T-helper 22 cell (primary cell): ENCODE results near the gene TESMIN.

Experiments used
- DNase-seq: peaks from one replicate; pipeline ENCODE4 v3.0.0-alpha.2; 2020; ENCODE audit warnings: low read depth

The TESMIN gene

DNA sequence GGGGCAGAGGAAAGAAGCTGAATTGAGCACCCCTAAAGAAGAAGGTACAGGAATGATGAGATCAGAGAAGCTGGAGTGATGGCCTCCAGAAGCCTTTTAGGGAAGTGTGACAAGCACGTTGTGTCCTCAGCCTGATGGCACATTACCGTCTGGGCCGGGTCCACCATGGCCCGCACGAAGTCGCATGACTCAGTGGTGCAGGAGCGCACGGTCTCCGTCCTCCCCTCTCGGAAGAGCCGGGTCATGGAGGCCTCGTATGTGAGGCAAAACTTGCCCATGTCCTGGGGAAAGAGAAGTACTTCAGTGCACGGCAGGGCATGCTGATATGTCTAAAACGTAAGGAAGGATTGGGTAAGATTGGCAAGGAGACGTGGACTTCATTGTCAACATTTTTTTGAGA, 11.2 kb upstream of the TESMIN start:
- no peak for DNase-seq

DNA sequence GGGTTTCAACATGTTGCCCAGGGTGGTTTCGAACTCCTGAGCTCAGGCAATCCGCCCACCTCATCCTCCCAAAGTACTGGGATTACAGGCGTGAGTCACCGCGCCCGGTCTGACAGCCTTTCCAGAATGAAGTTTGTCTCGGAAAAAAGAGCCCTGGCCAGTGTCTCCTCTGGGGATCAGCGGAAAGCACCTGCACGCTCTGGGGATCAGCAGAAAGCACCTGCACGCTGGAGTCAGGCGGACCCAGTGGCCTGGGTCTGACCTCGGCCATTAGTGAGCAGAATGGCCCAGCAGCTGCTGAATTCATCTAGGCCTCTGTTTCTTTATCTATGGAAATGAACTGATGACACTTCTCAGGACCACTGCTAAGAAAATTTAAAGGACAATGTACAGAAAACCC, 10.5 kb upstream of the TESMIN start:
- no peak for DNase-seq

GRCh38 chr11:68759991-68760390, 8.7 kb upstream of the TESMIN start:
- DNase-seq: no peak

- no peak for DNase-seq
Observed at GRCh38 chr11:68757711-68758110, 6.4 kb upstream of the TESMIN start.

- DNase-seq: no peak
Observed at GRCh38 chr11:68756171-68756766, 4.9 kb upstream of the TESMIN start.

DNA sequence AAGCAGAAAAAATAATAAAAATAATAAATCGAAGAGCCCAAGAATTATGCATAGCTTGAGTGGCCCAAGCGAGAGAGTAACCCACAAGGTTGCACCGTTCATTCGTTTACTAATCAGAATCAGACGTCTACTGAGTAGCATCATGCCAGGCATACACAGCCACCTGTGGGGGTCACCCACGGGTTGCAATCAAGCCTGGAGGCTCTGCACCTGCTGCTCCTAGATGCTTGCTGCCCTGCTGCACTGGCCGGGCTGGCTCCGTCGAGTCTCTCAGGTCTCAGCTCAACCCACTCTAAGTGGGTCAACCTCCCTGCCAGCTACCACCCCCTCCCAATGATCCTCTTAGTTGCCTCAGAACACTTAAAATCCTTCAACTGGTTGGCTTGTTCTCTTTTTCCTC, 2.0 kb upstream of the TESMIN start:
- DNase-seq: no peak

GRCh38 chr11:68751004-68751325, 355 bp downstream of the TESMIN start:
- no peak for DNase-seq

DNA sequence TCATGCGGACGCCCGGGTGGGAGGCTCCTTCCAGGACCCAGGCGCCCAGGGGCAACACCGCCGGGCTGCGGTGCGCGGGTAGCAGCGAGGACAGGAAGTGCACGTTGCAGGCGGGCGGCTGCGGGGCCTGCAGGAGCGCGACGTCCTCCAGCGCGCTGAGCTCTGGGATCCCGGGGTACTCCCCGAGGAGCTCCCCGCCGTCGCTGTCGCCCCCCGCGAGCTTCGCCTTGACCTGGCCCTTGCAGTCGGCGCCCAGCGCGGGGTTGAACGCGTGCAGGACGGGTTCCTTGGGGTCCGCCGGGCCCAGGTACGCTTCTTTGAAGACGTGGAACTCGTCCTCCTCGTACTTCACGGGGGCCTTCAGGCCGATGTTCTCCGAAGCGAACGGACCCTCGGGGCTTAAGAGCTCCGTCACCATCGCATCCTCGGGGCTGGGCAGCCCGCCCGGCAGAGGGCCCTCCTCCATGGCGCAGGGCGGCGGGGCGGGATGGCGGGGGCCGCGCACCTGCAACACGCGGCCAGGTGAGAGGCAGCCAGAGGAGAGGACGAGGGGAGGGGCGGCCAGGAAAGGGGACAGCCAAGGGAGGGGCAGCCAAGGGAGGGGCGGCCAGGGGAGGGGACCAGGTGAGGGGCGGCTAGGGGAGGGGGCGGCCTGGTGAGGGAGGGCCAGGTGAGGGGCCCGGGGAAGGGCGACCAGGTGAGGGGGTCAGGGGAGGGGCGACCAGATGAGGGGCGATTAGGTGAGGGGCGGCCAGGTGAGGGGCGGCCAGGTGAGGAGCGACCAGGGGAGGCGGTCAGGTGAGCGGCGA, 921 bp downstream of the TESMIN start:
- DNase-seq: no peak

DNA sequence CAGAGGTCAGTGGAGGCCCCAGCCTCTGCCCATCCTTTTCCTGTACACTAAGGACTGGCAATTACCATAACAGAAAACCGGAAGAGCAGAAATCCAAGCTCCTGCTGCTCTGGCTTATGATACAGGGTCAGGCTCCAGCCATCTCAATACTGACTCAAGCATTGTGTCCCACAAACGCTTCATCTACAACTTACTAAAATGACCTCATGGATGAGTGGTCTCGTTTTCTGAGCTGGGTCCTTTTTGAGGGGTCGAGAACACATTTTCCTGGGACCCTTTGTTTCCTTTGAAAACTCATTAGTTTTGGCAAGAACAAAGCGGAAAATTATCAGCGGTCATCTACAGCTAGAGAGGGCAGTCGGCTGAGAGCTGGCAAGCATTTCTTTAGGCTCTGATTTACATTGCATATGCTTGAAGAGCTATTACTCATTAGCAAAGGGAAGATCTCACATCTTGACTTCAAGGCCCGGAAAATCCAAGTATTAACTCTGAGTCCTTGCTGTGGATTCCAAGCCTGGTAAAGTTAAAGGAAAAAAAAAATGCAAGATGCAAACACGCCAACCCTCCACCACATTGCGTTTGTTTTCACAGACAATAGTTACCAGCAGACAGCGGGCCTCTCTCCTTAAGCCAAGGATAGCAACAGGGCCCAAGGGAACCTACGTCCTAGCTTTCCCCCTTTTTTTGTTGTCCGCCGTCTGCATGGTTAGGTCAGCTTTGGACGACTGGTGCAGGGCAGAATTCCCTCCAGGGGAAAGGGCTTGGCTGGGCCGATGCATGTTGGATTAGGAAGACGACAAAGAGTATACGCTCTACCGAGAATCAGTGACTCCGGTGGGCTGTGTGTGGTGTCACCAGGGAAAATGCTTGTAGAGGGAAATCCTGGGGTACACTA, 1.8 kb downstream of the TESMIN start:
- no peak for DNase-seq

- no peak for DNase-seq
Observed at GRCh38 chr11:68748061-68748460, 3.3 kb downstream of the TESMIN start.

DNA sequence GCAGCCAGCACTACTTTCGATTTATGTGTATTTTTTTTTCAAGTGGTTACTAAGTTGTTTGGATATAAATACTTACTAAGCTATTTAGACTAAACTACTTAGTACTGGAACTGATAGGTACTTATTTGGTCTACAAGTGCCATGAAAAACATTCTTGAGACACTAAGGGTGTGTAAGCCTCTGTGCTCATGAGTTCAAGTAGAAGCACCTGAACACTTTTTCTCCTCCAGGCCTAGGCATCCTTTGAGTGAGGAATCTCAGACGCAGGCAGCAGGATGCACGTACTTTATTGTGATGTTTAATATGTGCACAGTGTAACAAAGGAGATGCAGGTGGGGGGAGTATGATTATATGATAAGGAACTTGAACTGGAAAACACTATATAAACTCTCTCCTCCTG, 7.8 kb downstream of the TESMIN start:
- DNase-seq: no peak

DNA sequence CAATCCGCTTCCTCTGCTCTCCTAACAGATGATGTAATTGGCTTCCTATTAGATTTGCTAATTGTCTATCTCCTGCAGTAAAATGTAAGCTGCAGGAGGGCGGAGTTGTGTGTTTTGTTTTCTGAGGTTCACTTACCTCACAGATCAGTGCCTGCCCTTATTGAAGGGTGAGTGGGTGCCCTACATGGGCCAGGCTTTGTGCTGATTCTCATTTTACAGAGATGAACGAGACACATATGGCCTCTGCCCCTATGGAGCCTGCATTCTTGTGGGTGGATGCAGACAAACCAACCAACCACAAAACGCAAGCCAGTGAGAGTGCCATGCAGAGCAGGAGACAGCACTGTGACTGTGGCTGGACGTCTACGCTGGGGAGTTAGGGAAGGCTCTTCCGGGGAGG, 9.9 kb downstream of the TESMIN start:
- DNase-seq: no peak

DNA sequence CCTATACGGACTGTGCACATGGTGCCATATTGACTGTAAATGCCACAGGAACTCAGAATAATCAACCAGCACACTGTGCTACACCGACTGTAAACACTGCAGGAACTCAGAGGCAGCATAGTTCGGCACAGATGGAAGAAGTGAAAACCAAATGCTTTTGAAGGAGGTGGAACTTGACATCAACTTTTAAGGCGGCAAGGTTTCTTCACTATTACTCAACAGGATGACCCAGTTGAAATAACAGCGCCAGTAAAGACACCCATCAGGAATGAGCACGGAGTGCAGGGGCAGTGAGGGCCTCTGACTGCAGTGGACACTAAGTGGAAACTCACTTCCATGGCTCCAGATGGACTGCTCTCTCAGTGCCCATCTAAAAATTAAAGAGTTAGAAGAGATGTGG, 15.7 kb downstream of the TESMIN start:
- DNase-seq: no peak

- no peak for DNase-seq
Observed at GRCh38 chr11:68735125-68735524, 16.2 kb downstream of the TESMIN start.

GRCh38 chr11:68734111-68734510, 17.2 kb downstream of the TESMIN start:
- no peak for DNase-seq

- DNase-seq: no peak
Observed at GRCh38 chr11:68727783-68728182, 23.5 kb downstream of the TESMIN start.

DNA sequence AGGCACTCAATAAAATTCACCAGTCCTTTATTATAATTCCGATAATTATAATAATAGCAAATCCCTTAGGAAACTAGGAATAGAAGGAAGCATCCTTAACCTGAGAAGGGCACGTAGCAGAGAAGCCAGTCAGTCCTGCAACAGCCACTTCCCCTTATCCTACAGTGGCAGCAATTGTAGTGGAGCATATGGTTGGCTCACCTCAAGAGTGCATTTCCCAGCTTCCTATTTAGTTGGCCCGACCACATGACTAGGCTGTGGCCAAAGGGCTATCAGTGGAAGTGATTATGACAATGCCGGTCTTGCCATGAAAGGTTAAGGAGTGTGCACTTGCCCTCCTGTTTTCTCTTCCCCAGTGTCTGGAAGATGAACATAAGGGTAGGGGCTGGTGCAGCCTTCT, 27.0 kb downstream of the TESMIN start:
- no peak for DNase-seq

DNA sequence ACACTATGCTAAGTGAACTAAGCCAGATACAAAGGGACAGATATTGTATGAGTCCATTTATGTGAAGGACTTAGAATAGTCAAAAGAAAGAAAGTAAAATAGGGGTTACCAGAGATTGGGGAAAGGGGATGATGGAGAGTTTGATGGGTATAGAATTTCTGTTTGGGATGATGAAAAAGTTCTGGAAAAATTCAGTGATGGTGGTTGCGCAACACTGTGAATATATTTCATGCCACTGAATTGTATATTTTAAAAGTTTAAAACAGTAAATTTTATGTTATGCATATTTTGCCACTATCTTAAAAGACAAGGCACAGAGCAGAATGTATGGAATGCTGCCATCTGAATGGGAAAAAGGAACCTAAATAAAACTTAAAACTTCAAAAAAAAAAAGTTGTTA, 29.2 kb downstream of the TESMIN start:
- DNase-seq: no peak

DNA sequence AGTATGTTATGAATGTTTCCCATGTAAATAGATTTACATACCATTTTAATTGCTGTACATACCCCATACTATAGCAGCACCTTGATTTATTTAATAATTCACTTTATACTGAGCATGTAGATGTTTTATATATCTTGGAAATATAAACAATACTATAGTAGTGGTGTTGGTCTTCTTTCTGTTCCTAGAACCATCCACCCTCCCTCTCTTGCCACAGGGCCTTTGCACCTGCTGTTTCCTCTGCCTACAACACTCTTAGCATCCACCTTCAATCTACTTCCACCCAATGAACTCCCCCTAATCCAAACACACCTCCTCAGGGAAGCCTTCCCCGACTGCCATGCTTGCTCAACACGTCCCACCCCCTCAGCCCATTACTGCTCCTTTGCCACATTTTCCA, 30.2 kb downstream of the TESMIN start:
- no peak for DNase-seq

- no peak for DNase-seq
Observed at GRCh38 chr11:68715456-68716122, 35.7 kb downstream of the TESMIN start.

DNA sequence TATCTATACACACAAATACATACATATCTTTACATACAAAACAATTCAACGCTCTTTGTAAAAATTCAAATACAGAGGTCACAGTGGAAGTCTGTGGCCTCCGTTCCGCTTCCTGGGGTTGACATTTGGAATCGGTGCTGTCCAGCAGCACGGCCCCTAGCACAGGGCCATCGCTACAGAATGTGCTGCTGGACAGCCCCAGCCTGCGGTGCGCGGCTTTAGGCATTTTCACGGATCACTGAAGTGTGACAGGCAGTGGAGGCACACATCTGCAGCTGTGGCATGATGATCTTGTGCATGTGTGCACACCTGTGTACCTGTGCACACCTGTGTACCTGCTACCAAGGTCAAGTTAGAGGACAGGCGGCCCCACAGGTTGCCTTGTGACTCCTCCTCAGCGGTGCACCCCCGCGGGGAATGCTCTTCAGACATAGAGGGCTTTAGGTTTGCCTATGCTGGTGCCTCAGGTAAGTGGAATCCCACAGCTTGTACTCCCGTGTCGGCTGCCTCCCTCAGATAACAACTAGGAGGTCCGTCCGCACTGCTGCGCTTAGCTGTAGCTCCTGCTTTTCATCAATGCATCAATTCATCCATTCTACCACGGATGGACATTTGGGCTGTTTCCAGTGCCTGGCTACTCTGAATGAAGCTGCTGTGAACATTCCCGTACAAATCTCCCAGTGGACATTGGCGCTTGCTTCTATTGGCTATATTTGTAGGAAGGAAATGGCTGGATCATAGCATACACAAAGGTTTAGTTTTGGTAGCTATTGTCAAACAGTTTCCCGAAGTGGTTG, 37.1 kb downstream of the TESMIN start:
- DNase-seq: no peak

- no peak for DNase-seq
Observed at GRCh38 chr11:68711114-68711513, 40.2 kb downstream of the TESMIN start.
